A673 (cell line): ENCODE data around the gene FAM50A. TPM values are rescaled to one million over a fixed set of nuclear protein-coding genes. Genes with fewer than 3 reads are reported as not detected.

Experiments
- BruUV-seq: library from RNA; stranded (reverse); fragments of 400-500 nt; replicated peaks from 2 replicates; lab custom pipeline; 2021; lab: Mats Ljungman, UMichigan
- CTCF ChIA-PET: fragments of 300-600 bp; sonication (Branson Sonifier 250); formaldehyde crosslinking; loops from one replicate; lab custom pipeline; 2022; ENCODE audit warnings: antibody characterized with exemption; lab: Charles Lee
- POLR2A ChIA-PET: fragments of 300-600 bp; sonication (Branson Sonifier 250); formaldehyde crosslinking; loops from one replicate; lab custom pipeline; 2022; ENCODE audit warnings: antibody characterized with exemption; ENCODE audit not compliant: low non-redundant PET; lab: Charles Lee
- DNase-seq: peaks from one replicate; pipeline ENCODE4 v3.0.0-alpha.2; 2015; ENCODE audit warnings: low spot score
- H3K27ac ChIP-seq: fragments of 200-600 bp; sonication (generic); 2 replicates; pipeline ENCODE4 v1.5.1; 2016; ENCODE audit warnings: mixed run types, low read depth, mild to moderate bottlenecking, mixed read lengths, antibody characterized with exemption, low read length; ENCODE audit not compliant: poor library complexity, severe bottlenecking
- H3K27me3 ChIP-seq: fragments of 200-600 bp; sonication (generic); replicated peaks from 2 replicates; pipeline ENCODE4 v1.6.1; 2017; ENCODE audit warnings: mixed run types, low read depth, mild to moderate bottlenecking, mixed read lengths, antibody characterized with exemption, low read length; ENCODE audit not compliant: insufficient read depth, poor library complexity
- H3K36me3 ChIP-seq: fragments of 200-600 bp; sonication (generic); 2 replicates; pipeline ENCODE4 v1.6.1; 2016; ENCODE audit warnings: mixed run types, mild to moderate bottlenecking, mixed read lengths, antibody characterized with exemption, low read length; ENCODE audit not compliant: insufficient read depth, poor library complexity, severe bottlenecking
- H3K4me1 ChIP-seq: fragments of 200-600 bp; sonication (generic); 2 replicates; pipeline ENCODE4 v1.6.1; 2017; ENCODE audit warnings: mixed run types, mild to moderate bottlenecking, mixed read lengths, antibody characterized with exemption, low read length; ENCODE audit not compliant: insufficient read depth, poor library complexity, severe bottlenecking
- H3K4me3 ChIP-seq: fragments of 200-600 bp; sonication (generic); 2 replicates; pipeline ENCODE4 v1.5.1; 2016; ENCODE audit warnings: low read depth, mixed run types, mild to moderate bottlenecking, mixed read lengths, low read length; ENCODE audit not compliant: poor library complexity, severe bottlenecking
- H3K9me3 ChIP-seq: fragments of 200-600 bp; sonication (generic); 2 replicates; pipeline ENCODE4 v1.6.1; 2016; ENCODE audit warnings: mixed run types, low read depth, mild to moderate bottlenecking, mixed read lengths, antibody characterized with exemption, low read length; ENCODE audit not compliant: poor library complexity, severe bottlenecking
- CTCF ChIP-seq: fragments of 300-800, 200-600 bp; sonication (generic); conservative IDR thresholded peaks from 2 replicates; pipeline ENCODE4 v1.5.1; 2017; ENCODE audit warnings: low read depth, mild to moderate bottlenecking, antibody characterized with exemption, low read length, moderate library complexity, mixed read lengths
- EZH2 ChIP-seq: fragments of 200-600 bp; sonication (generic); IDR thresholded peaks from 2 replicates; pipeline ENCODE4 v1.6.1; 2017; ENCODE audit warnings: borderline replicate concordance, low read depth, mild to moderate bottlenecking, mixed read lengths, antibody characterized with exemption, low read length; ENCODE audit not compliant: poor library complexity, severe bottlenecking
- intact Hi-C: fragments of 100-400 bp; cut with micrococcal nuclease; formaldehyde crosslinking; loops from one replicate; pipeline ENCODE4 v1.10.0; 2022; ENCODE audit not compliant: unreplicated experiment
- total RNA-seq: library from RNA; stranded (reverse); gene quantifications from 2 replicates; pipeline ENCODE4 v1.2.3, GENCODE V29; 2021

The FAM50A gene
- total RNA-seq, 1 experiment from 2014 or later: 83.7 TPM

- TF ChIP-seq CTCF (no peak), EZH2 (no peak)
- Histone ChIP-seq H3K27ac (no peak overlapping the region), H3K9me3 (no peaks in the 10 kb centered on the region), H3K36me3 (peaks cover 13% of the 10 kb centered on the region), H3K4me3 (no peak overlapping the region), H3K27me3 (no peaks in the 10 kb centered on the region), H3K4me1 (peaks cover 17% of the 10 kb centered on the region)
- intact Hi-C loops: no loop called here
- ChIA-PET POLR2A (no interaction called here), CTCF (no interaction called here)
- no TSS peak for BruUV-seq
- no peak for DNase-seq
Observed at GRCh38 chrX:154441564-154441963, 2.4 kb upstream of the FAM50A start.

- Histone ChIP-seq H3K27ac (no peak overlapping the region), H3K4me1 (peaks cover 17% of the 10 kb centered on the region), H3K4me3 (no peak overlapping the region), H3K27me3 (no peaks in the 10 kb centered on the region), H3K9me3 (no peaks in the 10 kb centered on the region), H3K36me3 (peaks cover 13% of the 10 kb centered on the region)
- intact Hi-C loops: no loop called here
- no peak for DNase-seq
- BruUV-seq: no TSS peak
- TF ChIP-seq EZH2: no peak
- no peak for TF ChIP-seq CTCF
- CTCF ChIA-PET: no interaction called here
- POLR2A ChIA-PET: interaction anchor here (1.0 kb wide), 1 partner anchor 44 kb away, joined by 3 read pairs; no protein-coding TSS in a partner anchor
Observed at GRCh38 chrX:154441984-154442707, 1.8 kb upstream of the FAM50A start.

GRCh38 chrX:154443479-154443910 lies 446 bp upstream of the FAM50A start:
- ChIA-PET CTCF (no interaction called here), POLR2A (no interaction called here)
- no peaks in the 10 kb centered on the region for H3K9me3 ChIP-seq
- intact Hi-C loops: no loop called here
- H3K4me1 ChIP-seq: peaks cover 10% of the 10 kb centered on the region
- no peaks in the 10 kb centered on the region for H3K27me3 ChIP-seq
- no TSS peak for BruUV-seq
- peak overlapping the region; percentile 65 for H3K27ac ChIP-seq
- no peak for TF ChIP-seq CTCF
- TF ChIP-seq EZH2: no peak
- H3K4me3 ChIP-seq: peak overlapping the region; percentile 61
- DNase-seq: no peak
- peaks cover 17% of the 10 kb centered on the region for H3K36me3 ChIP-seq
